GM21526 (cell line): ENCODE data around the gene NSUN6.
A peak's percentile ranks its signal among the peaks of the same experiment; 100 is the strongest.

ENCODE experiments used
- ATAC-seq: cut with Tn5 transposase; IDR thresholded peaks from one replicate; pipeline ENCODE4 v1.9.1; 2021; ENCODE audit warnings: moderate library complexity; ENCODE audit not compliant: unreplicated experiment, low FRiP score

NSUN6 gene

GRCh38 chr10:18651324-18652007 is at the start of gene NSUN6:
Gene NSUN6 (minus strand): TSS chr10:18651587. CDS start chr10:18651203, 384 bp downstream.
- peak; percentile 95 for ATAC-seq

- ATAC-seq = no peak
These were observed 48.8 kb upstream of the NSUN6 start for GRCh38 chr10:18699849-18700840.

GRCh38 chr10:18690541-18690940 is 39.2 kb upstream of the NSUN6 start:
- no peak for ATAC-seq

- ATAC-seq = no peak
These were observed 38.1 kb upstream of the NSUN6 start for GRCh38 chr10:18689498-18689897.

DNA sequence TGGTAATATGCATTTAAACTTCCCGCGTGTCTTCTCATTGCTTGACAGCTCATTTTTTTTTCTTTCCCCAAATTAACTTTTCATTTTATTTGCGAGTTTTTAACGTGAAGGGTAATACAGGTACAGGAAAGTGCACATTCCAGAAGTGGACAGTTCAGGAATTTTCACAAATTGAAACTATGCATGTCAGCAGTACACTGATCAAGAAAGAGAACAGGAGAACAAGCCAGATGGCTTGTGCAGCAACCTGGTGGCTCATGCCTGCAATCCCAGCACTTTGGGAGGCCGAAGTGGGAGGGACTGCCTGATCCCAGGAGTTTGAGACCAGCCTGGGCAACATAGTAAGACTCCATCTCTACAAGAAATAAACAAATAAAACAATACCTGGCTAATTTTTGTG is 36.3 kb upstream of the NSUN6 start:
- no peak for ATAC-seq

DNA sequence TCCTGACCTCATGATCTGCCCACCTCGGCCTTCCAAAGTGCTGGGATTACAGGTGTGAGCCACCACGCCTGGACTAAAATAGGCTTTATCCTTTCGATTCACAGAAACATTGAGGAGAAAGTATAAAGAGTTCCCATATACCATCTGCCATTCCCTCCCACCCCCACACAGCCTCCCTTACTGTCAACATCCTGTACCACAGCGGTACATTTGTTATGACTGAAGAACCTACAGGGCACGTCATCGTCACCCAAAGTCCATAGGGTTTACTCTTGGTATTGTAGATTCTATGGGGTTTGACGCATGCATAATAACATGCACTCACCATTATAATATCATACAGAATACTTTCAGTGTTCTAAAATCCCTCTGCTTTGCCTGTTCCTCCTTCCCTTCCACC is 35.8 kb upstream of the NSUN6 start:
- no peak for ATAC-seq

DNA sequence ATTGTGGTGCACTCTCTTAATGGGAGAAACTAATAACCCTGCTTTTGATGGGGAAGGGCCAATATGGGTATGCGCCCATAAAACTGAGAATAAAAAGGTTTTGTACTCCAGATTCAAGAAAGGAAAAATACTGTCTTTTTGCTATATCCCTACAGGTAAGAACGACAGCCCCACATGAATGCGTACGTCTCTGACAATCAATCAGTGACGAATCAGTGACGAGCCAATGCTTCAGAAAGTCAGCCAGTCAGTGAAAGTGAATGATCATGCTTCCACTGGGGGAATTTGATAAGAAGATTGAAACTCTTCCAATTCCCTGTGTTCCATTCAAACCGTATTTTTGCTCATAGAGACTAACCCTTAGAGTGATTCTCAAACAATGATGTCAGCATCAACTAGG is 34.2 kb upstream of the NSUN6 start:
- no peak for ATAC-seq

GRCh38 chr10:18684953-18685352 is 33.6 kb upstream of the NSUN6 start:
- no peak for ATAC-seq

DNA sequence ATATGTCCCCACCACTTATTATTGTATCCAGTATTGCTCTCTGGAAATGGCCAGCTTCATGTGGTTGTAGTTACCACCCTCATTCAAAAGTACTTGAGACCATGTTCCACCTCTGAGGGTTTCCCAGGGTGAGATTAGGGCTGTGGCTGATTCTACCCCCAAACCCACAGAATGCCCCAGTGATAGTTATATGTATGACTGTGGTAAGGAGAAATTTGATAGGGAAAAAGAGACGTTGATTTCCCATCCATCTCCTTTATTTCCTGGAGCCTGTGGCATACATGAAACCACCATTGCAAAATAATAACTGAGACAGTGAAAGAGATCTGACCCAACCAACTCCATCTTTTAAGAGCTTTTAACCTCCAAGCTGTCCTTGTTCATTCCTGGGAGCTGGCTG is 33.0 kb upstream of the NSUN6 start:
- ATAC-seq = no peak

DNA sequence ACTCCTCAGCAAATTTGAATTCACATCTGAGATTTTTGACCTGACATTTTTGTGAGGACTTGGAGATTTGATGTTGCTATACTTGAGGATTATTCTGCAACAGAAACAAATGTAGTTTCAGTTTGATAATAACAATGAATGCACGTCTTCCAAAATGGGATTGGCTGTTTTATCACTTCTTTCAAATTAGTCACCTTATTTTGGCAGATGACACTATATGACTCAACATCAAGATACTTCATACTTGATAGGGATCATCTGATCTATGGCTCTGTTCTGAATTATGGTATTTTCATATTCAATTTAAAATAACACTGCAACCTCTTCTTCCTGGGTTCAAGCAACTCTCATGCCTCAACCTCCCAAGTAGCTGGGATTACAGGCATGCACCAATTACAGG is 32.0 kb upstream of the NSUN6 start:
- ATAC-seq = no peak

DNA sequence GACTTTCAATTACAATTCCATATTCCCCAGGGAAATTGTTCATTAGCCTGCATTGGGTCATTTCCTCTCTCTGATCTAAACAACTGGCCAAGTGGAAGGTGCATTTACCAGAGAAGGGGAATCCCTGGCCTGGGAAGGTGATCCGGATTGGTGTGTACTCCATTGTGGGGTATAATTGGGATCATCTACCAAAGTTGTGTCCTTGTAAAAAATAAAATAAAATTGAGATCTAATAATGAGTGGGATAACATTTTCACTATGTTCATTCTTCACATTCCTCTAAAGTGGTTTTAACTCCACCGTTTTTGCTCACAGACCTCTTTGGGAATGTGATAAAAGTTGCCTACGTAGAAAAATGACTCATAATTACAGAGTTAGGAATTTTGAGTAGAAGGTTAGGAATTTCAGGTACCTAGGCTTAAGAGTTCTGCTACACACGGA is 30.6 kb upstream of the NSUN6 start:
- no peak for ATAC-seq

GRCh38 chr10:18681366-18681765 is 30.0 kb upstream of the NSUN6 start:
- no peak for ATAC-seq

DNA sequence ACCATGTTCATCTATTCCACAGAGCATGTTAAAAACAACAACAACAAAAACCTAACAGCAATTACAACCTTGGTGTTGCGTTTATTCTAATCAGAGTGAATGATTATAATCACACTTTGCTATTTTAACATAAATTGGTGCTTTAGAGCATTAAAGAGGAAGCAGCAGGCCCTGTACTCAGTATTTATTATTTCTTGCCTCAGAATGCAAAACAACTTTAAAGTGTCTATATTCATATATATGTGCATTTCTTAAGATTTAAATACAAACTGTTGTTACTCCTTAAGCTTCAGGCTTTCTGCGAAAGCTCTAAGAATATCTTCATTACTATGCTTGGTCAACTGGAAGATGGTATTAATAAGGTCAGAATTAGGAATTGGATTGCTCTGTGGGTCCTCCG is 29.4 kb upstream of the NSUN6 start:
- no peak for ATAC-seq

DNA sequence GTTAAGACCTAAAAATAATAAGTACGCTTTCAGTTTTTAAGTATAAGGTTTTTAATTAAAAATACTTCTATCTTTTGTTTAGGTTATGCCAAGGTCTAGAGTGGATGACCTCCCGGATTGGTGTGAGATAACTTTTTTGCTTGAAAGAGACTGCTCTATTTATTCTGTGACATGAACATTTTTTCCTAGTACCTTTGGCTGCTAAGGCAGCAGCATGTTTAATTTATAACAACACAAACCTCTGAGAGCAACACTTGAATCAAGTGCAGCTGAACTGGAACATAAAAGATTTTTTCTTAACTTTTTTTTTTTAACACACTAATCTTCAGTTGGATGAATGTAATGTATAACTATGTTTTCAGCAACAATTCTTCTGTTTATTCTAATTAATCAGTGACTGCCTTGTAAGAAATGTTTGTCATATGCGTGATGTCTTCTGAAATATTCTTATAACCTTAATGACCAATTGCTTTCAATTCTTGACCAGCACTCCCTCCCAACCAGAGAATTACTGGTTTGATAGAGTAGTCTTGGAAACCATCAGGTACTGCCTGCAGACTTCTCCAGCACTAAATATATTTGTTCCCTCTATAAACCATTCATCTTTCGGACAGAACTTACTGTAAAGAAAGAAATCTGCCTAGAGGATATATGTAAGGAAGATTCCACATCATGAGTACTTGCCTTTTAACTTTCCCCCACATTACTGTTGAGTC is 23.9 kb upstream of the NSUN6 start:
- ATAC-seq = no peak

GRCh38 chr10:18668026-18668425 is 16.6 kb upstream of the NSUN6 start:
- no peak for ATAC-seq

DNA sequence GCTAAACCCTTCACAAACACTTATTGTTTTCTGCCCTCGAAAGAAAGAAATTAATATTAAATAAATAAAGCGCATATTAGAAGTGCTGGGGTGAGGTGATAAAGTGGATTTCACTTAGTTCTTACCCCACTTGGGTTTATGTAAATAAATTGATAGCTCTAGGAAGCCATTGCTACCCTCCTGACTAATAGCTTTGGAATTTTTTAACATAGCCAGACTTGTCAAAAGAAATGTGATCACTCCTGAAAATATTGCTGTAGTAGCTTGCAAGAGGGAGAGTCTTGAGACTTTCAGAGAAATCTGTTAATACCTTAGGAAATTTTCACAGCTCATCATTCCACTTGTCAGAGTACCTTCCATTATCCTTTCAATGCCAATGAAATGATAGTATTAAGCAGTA is 15.4 kb upstream of the NSUN6 start:
- ATAC-seq = no peak

- no peak for ATAC-seq
These were observed 14.6 kb upstream of the NSUN6 start for GRCh38 chr10:18665815-18666558.

- no peak for ATAC-seq
These were observed 13.6 kb upstream of the NSUN6 start for GRCh38 chr10:18664841-18665478.

GRCh38 chr10:18660816-18661431 is 9.5 kb upstream of the NSUN6 start:
- ATAC-seq = no peak
